Endothelial cell (in vitro differentiated cells): ENCODE data around the gene KRT80. TPM values are rescaled to one million over a fixed set of nuclear protein-coding genes. Genes with fewer than 3 reads are reported as not detected.

ENCODE experiments used
- DNase-seq: peaks from one replicate; pipeline ENCODE4 v3.0.0; 2021; ENCODE audit warnings: low spot score
- H3K27ac Mint-ChIP-seq: one replicate; pipeline ENCODE4 v1.8.0; 2021; ENCODE audit warnings: mixed read lengths, inconsistent platforms; ENCODE audit not compliant: unreplicated experiment
- H3K27me3 Mint-ChIP-seq: one replicate; pipeline ENCODE4 v1.8.0; 2021; ENCODE audit warnings: mild to moderate bottlenecking, moderate library complexity, mixed read lengths, inconsistent platforms; ENCODE audit not compliant: unreplicated experiment
- H3K36me3 Mint-ChIP-seq: one replicate; pipeline ENCODE4 v1.8.0; 2021; ENCODE audit warnings: mild to moderate bottlenecking, low read depth, mixed read lengths, inconsistent platforms; ENCODE audit not compliant: unreplicated experiment
- H3K4me1 Mint-ChIP-seq: one replicate; pipeline ENCODE4 v1.8.0; 2021; ENCODE audit warnings: mild to moderate bottlenecking, mixed read lengths, inconsistent platforms; ENCODE audit not compliant: unreplicated experiment
- H3K4me3 Mint-ChIP-seq: one replicate; pipeline ENCODE4 v1.8.0; 2021; ENCODE audit warnings: mild to moderate bottlenecking, mixed read lengths, inconsistent platforms; ENCODE audit not compliant: unreplicated experiment
- H3K9me3 Mint-ChIP-seq: one replicate; pipeline ENCODE4 v1.8.0; 2021; ENCODE audit warnings: mixed read lengths, inconsistent platforms; ENCODE audit not compliant: unreplicated experiment
- CTCF ChIP-seq: fragments of 200-600 bp; sonication (generic); IDR thresholded peaks from one replicate; pipeline ENCODE4 v1.5.0; 2021; ENCODE audit warnings: antibody characterized with exemption; ENCODE audit not compliant: unreplicated experiment
- total RNA-seq: library from RNA; stranded (reverse); fragmentation: NEBNext Ultra II Directional; extraction: Animal tissue kit (Norgen Biotek cat#: 25700); gene quantifications from one replicate; pipeline ENCODE4 v1.2.1, GENCODE V29; 2021; ENCODE audit not compliant: unreplicated experiment

KRT80 gene
- total RNA-seq, 1 donor from 2014 or later: 1.5 TPM

GRCh38 chr12:52238207-52238840 lies 46.5 kb upstream of the KRT80 start:
- H3K27me3 Mint-ChIP-seq: peaks cover 14% of the 10 kb centered on the region
- H3K27ac Mint-ChIP-seq: no peak overlapping the region
- H3K9me3 Mint-ChIP-seq: no peaks in the 10 kb centered on the region
- H3K4me3 Mint-ChIP-seq: no peak overlapping the region
- H3K4me1 Mint-ChIP-seq: peaks cover 14% of the 10 kb centered on the region
- H3K36me3 Mint-ChIP-seq: no peaks in the 10 kb centered on the region
- TF ChIP-seq CTCF: no peak
- no peak for DNase-seq

- no peak for DNase-seq
- no peak overlapping the region for H3K4me3 Mint-ChIP-seq
- H3K4me1 Mint-ChIP-seq: peaks cover 19% of the 10 kb centered on the region
- no peaks in the 10 kb centered on the region for H3K36me3 Mint-ChIP-seq
- H3K9me3 Mint-ChIP-seq: no peaks in the 10 kb centered on the region
- H3K27ac Mint-ChIP-seq: no peak overlapping the region
- H3K27me3 Mint-ChIP-seq: peaks cover 16% of the 10 kb centered on the region
- no peak for TF ChIP-seq CTCF
Observed at GRCh38 chr12:52236386-52237050, 44.7 kb upstream of the KRT80 start.

- Mint-ChIP-seq H3K4me3 (no peak overlapping the region), H3K4me1 (peaks cover 22% of the 10 kb centered on the region), H3K9me3 (no peaks in the 10 kb centered on the region), H3K36me3 (no peaks in the 10 kb centered on the region), H3K27me3 (peaks cover 21% of the 10 kb centered on the region), H3K27ac (no peak overlapping the region)
- DNase-seq: no peak
- no peak for TF ChIP-seq CTCF
Observed at GRCh38 chr12:52235822-52236361, 44.1 kb upstream of the KRT80 start.

- Mint-ChIP-seq H3K4me1 (peaks cover 22% of the 10 kb centered on the region), H3K9me3 (no peaks in the 10 kb centered on the region), H3K27ac (no peak overlapping the region), H3K36me3 (no peaks in the 10 kb centered on the region), H3K4me3 (no peak overlapping the region), H3K27me3 (peaks cover 21% of the 10 kb centered on the region)
- no peak for TF ChIP-seq CTCF
- DNase-seq: no peak
Observed at GRCh38 chr12:52235001-52235764, 43.4 kb upstream of the KRT80 start.
